ENCODE measurements around the gene PTPN14. TPM values are rescaled to one million over a fixed set of nuclear protein-coding genes. Genes with fewer than 3 reads are reported as not detected.
A peak's percentile ranks its signal among the peaks of the same experiment; 100 is the strongest.

PTPN14 gene
- total RNA-seq, 4 donors from 2014 or later = 59.4 to 118 (median 66.1) TPM

DNA sequence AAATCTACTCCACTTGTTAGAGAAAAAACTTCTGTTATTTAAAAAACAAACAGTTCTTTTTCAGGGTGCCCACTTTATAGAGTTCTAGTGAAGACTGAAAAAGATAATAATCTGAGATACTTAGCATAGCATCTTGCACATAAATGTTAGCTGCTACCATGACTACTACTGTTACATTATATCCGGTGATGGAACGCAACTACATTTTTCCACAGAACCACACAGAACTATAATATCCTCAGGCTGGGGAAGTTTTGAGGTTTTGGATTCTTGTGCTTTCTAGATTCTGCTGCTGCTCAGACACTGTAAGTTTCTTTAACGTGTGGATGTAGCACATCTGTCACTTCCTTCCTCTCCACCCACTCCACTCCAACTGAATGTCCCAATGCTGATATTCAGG is 110.3 kb downstream of the PTPN14 start:
- no peak overlapping the region for H3K4me3 ChIP-seq (ENCODE audit: low read depth, poor library complexity, severe bottlenecking)
- 33 to 36% methylated on average over 3 of the region's 3 CpGs for WGBS, 2 donors
- TF ChIP-seq, protein P1, sequence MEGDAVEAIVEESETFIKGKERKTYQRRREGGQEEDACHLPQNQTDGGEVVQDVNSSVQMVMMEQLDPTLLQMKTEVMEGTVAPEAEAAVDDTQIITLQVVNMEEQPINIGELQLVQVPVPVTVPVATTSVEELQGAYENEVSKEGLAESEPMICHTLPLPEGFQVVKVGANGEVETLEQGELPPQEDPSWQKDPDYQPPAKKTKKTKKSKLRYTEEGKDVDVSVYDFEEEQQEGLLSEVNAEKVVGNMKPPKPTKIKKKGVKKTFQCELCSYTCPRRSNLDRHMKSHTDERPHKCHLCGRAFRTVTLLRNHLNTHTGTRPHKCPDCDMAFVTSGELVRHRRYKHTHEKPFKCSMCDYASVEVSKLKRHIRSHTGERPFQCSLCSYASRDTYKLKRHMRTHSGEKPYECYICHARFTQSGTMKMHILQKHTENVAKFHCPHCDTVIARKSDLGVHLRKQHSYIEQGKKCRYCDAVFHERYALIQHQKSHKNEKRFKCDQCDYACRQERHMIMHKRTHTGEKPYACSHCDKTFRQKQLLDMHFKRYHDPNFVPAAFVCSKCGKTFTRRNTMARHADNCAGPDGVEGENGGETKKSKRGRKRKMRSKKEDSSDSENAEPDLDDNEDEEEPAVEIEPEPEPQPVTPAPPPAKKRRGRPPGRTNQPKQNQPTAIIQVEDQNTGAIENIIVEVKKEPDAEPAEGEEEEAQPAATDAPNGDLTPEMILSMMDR (IDR thresholded peaks at IDR 0.05) = no peak
- DNase-seq (ENCODE audit: low spot score in 2 of 2) = no peak
- intact Hi-C loops (cut with DNase I; ENCODE audit: low total_unique reads) = no loop called here

DNA sequence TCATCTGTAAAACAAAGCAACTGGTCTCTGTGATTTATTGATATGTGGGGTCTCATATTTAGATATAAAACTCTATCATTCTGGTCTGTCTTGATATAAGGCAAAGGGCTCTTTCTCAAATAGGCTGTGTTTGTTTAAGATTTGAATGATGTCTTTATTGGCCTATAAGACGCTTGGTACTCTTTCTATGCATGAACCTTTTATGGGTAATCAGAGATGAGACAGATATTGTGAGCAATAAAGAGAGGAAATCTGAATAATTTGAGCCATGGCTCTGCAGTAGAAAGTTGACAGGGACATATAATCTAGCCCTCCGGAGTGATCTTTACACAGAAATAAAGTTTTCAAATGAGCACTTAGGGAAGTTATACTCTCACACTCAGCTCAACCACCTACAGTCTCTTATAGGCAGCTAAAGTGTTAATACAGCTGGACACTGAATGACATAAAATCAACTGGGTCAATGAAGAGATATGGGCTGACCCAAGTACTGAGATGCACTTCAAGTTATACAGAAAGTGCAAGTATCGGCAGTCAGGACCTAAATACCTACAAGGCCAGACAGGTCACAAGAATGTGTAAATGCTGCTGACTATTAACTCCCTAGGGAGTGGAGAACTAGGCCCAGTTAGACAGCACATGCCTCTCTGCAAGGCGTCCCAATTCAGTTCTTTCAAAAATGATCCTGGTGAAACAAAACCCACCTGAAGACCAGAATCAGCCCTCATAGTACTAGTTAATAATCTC is 111.0 kb downstream of the PTPN14 start:
- no peak for DNase-seq (ENCODE audit: low spot score in 2 of 2)
- TF ChIP-seq, protein P1 (IDR thresholded peaks at IDR 0.05) = no peak
- no peak for TF ChIP-seq POLR2A (IDR thresholded peaks at IDR 0.05)
- no peak overlapping the region for H3K4me3 ChIP-seq (ENCODE audit: low read depth, poor library complexity, severe bottlenecking)
- intact Hi-C loops (cut with DNase I; ENCODE audit: low total_unique reads) = no loop called here
- WGBS, 2 donors = 60 to 63% methylated on average over 4 of the region's 4 CpGs

DNA sequence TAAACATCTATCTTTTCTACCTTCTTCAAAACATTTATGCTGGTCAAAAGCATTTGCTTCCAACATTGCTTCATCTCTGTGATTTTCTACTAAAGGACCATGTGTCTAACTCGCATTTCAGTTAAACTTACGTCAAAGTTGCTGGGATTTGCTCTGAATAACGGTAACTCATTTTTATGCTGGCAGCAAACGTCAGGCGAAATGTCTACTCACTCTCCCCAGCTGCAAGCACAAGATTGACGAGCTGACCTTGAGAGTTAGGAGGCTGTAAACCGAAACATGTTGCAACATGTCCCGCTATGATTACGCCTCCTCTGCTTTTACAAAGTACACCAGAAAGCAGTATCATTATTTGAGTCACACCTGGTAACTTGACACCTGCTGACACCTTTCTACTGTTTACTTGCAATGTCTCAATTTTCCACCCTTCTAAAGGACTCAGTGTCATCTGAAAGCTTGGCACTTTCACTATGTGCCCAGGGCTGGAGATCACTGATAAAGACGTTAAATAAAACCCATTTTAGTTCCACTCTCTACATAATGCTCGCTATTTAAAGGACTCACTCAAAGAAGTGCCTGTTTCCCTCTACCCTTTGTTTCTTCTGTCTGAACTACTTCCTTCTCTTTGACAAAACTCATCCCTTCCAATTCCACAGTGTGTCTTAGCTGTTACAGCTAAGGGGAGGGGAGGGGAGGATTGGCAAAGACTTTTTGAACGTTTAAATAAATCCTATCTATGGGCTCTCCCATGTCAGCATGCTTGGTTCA is 111.9 kb downstream of the PTPN14 start:
- H3K4me3 ChIP-seq (ENCODE audit: low read depth, poor library complexity, severe bottlenecking) = no peak overlapping the region
- DNase-seq (ENCODE audit: low spot score in 2 of 2) = peak in 1 of 2 donors; percentile 71
- 37 to 41% methylated on average over 12 of the region's 12 CpGs for WGBS, 2 donors
- intact Hi-C loops (cut with DNase I; ENCODE audit: low total_unique reads) = no loop called here
- TF ChIP-seq, protein P1 (IDR thresholded peaks at IDR 0.05) = no peak
- TF ChIP-seq POLR2A (IDR thresholded peaks at IDR 0.05) = no peak

DNA sequence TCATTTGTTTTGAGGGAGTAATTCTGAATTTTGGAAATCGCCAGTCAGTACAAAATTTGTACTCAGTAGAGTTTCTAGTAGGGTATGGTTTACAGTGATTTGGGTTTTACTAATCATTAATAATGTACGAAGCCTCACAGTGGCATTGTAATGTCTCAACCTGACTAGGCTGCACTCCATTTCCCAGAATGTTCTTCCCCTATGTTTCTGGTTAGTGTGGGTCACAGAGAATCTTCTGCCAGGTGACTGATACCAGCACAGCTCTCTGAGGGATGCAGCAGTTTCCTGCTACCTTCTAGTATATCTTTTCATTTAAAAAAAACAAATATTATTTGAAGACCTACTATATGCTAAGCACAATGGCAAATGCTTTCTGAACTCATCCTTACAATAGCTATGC is 112.9 kb downstream of the PTPN14 start:
- TF ChIP-seq POLR2A (IDR thresholded peaks at IDR 0.05) = no peak
- TF ChIP-seq, protein P1 (IDR thresholded peaks at IDR 0.05) = no peak
- no peak for DNase-seq (ENCODE audit: low spot score in 2 of 2)
- intact Hi-C loops (cut with DNase I; ENCODE audit: low total_unique reads) = no loop called here
- H3K4me3 ChIP-seq (ENCODE audit: low read depth, poor library complexity, severe bottlenecking) = no peak overlapping the region
- WGBS, 2 donors = 84 to 87% methylated on average over 2 of the region's 2 CpGs

DNA sequence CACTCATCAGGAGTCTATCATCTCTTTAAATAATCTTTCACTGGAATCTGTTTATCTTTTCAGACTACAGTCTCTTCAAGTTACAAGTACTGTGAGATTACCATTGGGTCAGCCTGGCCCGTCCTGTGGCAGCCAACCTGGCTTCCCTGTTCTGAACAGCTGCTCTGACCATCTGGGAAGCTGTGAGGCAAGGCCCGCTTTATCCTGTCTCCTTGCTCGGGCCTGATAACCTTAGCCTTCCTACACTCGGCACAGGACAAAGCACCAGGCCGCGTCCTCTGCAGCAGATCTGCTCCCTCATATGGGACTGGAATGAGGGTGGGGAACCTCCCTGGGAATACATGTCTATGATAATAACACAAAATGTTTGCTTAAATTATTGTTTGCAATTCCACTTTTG is 113.3 kb downstream of the PTPN14 start:
- no peak for DNase-seq (ENCODE audit: low spot score in 2 of 2)
- intact Hi-C loops (cut with DNase I; ENCODE audit: low total_unique reads) = no loop called here
- TF ChIP-seq POLR2A (IDR thresholded peaks at IDR 0.05) = no peak
- TF ChIP-seq, protein P1 (IDR thresholded peaks at IDR 0.05) = no peak
- 85 to 89% methylated on average over 6 of the region's 6 CpGs for WGBS, 2 donors
- no peak overlapping the region for H3K4me3 ChIP-seq (ENCODE audit: low read depth, poor library complexity, severe bottlenecking)

Data from lower leg skin (tissue), 4 donors.